ENCODE results near the gene ZNF598.
A peak's percentile ranks its signal among the peaks of the same experiment; 100 is the strongest.

The ZNF598 gene

DNA sequence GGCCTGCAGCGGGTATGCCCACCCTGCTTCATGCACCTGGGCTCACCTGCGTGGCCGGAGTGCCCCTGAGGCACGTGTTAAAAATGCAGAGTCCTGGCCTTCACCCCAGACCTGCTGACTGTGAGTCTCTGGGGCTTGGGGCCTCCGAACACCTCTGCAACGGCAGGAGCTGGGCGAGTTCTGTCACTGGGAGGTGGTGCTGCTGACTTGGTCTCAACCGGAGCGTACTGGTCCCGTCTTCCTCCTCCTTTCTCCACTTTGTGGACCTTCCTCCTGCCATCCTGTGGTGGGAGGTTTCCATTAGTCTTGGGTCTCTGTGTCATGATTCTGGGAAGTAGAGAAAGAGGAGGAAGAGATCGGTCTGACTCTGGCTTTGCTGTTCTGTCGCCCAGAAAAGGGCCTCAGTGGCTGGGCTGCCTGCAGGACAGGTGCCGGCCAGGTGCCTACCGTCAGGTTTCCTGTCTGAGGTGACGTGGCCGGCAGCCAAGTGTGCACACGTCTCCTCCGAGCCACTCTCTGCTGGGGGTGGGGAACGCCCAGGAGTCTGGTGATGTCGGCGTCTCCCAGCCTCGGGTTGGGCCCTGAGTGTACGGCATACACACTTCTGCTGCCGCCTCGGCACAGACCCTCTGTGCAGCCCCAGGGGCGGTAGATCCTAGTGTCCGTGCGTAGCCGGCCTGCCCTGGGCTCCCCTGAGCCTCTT, 45.1 kb upstream of the ZNF598 start:
- H3K4me3 ChIP-seq (ENCODE audit: control insufficient read depth, low read depth, low read length), result no peak overlapping the region
- TF ChIP-seq, protein P1, sequence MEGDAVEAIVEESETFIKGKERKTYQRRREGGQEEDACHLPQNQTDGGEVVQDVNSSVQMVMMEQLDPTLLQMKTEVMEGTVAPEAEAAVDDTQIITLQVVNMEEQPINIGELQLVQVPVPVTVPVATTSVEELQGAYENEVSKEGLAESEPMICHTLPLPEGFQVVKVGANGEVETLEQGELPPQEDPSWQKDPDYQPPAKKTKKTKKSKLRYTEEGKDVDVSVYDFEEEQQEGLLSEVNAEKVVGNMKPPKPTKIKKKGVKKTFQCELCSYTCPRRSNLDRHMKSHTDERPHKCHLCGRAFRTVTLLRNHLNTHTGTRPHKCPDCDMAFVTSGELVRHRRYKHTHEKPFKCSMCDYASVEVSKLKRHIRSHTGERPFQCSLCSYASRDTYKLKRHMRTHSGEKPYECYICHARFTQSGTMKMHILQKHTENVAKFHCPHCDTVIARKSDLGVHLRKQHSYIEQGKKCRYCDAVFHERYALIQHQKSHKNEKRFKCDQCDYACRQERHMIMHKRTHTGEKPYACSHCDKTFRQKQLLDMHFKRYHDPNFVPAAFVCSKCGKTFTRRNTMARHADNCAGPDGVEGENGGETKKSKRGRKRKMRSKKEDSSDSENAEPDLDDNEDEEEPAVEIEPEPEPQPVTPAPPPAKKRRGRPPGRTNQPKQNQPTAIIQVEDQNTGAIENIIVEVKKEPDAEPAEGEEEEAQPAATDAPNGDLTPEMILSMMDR (IDR thresholded peaks at IDR 0.05; ENCODE audit: control insufficient read depth, insufficient read depth, low read depth, low read length, missing control alignments), result no peak
- DNase-seq (ENCODE audit: low read depth), result no peak

DNA sequence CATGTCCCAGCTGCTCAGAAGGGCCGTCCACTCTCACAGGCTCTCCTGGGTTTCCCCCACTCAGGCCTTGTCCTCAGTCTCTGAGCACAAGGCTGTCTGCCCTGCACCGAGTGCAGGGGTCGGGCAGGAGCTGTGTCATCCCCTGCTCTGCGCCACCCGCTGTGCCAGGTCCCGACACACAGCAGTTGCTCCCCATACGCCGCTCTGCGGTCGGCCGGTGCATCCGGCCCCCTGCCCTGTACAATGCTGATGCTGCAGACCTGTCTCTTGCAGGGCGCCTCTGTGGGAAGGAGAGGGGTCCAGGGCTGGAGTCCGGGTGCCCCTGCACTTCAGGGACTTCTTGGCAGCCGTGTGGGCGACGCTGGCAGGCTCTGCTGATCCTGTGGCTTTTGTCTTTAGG, 44.3 kb upstream of the ZNF598 start:
- DNase-seq (ENCODE audit: low read depth), result no peak
- TF ChIP-seq, protein P1 (IDR thresholded peaks at IDR 0.05; ENCODE audit: control insufficient read depth, insufficient read depth, low read depth, low read length, missing control alignments), result no peak
- H3K4me3 ChIP-seq (ENCODE audit: control insufficient read depth, low read depth, low read length), result no peak overlapping the region

DNA sequence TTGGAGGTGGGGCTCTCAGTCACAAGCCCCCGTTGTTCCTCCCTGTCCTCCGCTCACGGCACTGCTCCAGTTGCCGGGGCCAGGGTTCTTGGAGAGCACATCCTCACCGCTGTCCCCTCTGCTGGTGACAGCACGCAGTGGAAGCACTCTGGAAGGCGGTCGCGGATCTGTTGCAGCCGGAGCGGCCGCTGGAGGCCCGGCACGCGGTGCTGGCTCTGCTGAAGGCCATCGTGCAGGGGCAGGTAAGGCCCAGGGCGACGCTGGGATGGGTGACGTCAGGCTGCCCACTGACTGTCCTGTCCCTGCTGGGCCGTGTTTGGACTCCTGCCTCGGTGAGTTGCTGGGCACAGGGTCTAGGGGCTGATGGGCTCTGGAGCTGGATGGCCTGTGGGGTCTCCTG, 43.6 kb upstream of the ZNF598 start:
- H3K4me3 ChIP-seq (ENCODE audit: control insufficient read depth, low read depth, low read length), result no peak overlapping the region
- DNase-seq (ENCODE audit: low read depth), result no peak
- TF ChIP-seq, protein P1 (IDR thresholded peaks at IDR 0.05; ENCODE audit: control insufficient read depth, insufficient read depth, low read depth, low read length, missing control alignments), result no peak

DNA sequence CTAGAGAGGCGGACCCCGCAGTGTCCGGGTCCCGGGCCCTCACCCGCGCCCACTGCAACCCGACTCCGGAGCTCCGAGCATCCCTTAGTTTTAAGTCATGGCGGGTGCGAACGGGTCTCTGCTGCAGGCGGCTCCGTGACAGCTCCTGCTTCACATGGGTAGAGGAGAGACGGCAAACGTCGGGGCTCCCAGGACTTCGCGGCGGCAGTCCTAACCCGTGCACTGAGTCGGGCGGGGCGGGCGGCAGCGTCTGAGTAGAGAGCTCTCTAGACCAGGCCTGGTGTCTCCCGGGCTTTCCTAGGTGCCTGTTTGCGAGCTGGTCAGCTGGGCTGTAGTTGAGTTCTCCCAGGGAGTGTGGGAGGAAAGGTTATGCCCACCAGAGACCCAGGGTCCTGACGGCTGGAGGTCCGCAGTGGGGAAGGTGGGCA, 38.5 kb upstream of the ZNF598 start:
- TF ChIP-seq, protein P1 (IDR thresholded peaks at IDR 0.05; ENCODE audit: control insufficient read depth, insufficient read depth, low read depth, low read length, missing control alignments), result no peak
- H3K4me3 ChIP-seq (ENCODE audit: control insufficient read depth, low read depth, low read length), result peak overlapping the region; percentile 74
- DNase-seq (ENCODE audit: low read depth), result no peak

DNA sequence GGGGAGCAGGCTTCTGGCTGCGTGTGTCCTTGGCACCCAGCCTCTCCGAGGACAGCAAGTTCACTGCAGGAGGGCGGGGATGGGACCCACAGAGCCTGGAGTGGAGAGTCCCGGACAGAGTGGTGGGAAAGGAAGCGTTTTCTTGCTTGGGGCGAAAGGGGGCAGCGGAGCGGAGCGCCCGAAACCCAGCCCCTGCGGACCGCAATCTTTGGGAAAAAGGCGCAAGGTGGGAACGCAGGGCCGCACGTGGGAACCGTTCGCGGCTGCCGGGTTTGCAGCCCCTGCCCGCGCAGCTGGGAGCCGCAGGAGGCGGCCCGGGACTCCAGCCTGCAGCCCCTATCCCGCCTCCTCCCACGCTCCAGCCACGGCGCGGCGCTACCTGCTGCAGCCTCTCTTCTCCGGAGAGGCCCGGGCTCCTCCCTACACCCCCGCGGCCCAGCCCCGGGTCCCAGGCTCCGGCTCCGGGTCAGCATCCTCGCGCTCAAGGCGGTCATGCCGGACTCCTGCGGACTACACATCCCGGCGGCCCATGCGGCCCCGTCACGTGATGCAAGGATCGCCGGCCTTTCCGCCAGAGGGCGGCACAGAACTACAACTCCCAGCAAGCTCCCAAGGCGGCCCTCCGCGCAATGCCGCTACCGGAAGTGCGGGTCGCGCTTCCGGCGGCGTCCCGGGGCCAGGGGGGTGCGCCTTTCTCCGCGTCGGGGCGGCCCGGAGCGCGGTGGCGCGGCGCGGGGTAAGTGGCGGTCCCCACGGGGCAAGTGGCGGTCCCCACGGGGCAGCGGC, 37.9 kb upstream of the ZNF598 start, which contains the start of the genes NTHL1 and TSC2:
NTHL1 (minus strand) TSS at position 505 of the 786 bp plus-strand sequence; CDS start at position 494, 11 bp downstream.
TSC2 (plus strand) TSS at position 656 of the 786 bp plus-strand sequence. CDS start 631 bp downstream, outside the sequence.
- peak; percentile 78 for DNase-seq (ENCODE audit: low read depth)
- H3K4me3 ChIP-seq (ENCODE audit: control insufficient read depth, low read depth, low read length), result peak within 1 kb of the TSS; percentile 74
- TF ChIP-seq, protein P1 (IDR thresholded peaks at IDR 0.05; ENCODE audit: control insufficient read depth, insufficient read depth, low read depth, low read length, missing control alignments), result peak; percentile 26

DNA sequence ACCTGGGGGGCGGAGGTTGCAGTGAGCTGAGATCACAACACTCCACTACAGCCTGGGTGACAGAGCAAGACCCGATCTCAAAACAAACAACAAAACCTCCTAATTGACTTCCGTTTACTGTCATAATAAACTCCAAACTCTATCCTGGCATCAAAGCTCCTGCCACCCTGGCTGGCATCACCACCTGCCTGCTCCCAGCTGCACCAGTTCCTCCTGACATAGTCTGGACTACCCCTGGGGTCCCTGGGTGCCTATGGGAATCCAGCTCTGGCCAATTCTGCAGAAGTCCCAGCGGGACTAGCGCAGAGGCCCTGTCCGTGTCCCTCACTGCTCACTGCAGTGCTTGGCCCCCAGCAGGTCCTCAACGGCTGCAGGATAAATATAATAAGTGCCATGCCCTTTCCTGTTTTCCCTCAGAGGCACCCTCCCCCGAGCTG, 37.3 kb upstream of the ZNF598 start:
- peak overlapping the region; percentile 74 for H3K4me3 ChIP-seq (ENCODE audit: control insufficient read depth, low read depth, low read length)
- TF ChIP-seq, protein P1 (IDR thresholded peaks at IDR 0.05; ENCODE audit: control insufficient read depth, insufficient read depth, low read depth, low read length, missing control alignments), result no peak
- DNase-seq (ENCODE audit: low read depth), result no peak
